Right renal cortex interstitium (tissue), 3 donors: ENCODE measurements around the gene PCNA. TPM values are rescaled to one million over a fixed set of nuclear protein-coding genes. Genes with fewer than 3 reads are reported as not detected.

ENCODE experiments used
- DNase-seq, 3 donors: peaks; one replicate each; pipeline ENCODE4 v3.0.0-alpha.2; 2013; ENCODE audit warnings: low read depth in 3 of 3, low spot score in 2 of 3
- polyA plus RNA-seq, 3 donors: library from polyadenylated mRNA; unstranded; fragments of 120-200 nt; gene quantifications; one replicate each; pipeline ENCODE4 v1.2.1, GENCODE V29; 2013; ENCODE audit not compliant: insufficient read length in 3 of 3

PCNA gene
- polyA plus RNA-seq, result 100 to 1,000 TPM; 184 to 208 (median 203) TPM

GRCh38 chr20:5119435-5120184, at the start of gene PCNA:
PCNA (minus strand) TSS chr20:5119958; CDS start chr20:5119798, 160 bp downstream.
- peak in 2 of 3 donors; percentile 78 to 93 for DNase-seq

- DNase-seq, result no peak
Measured at GRCh38 chr20:5168651-5169396, 49.1 kb upstream of the PCNA start.

DNA sequence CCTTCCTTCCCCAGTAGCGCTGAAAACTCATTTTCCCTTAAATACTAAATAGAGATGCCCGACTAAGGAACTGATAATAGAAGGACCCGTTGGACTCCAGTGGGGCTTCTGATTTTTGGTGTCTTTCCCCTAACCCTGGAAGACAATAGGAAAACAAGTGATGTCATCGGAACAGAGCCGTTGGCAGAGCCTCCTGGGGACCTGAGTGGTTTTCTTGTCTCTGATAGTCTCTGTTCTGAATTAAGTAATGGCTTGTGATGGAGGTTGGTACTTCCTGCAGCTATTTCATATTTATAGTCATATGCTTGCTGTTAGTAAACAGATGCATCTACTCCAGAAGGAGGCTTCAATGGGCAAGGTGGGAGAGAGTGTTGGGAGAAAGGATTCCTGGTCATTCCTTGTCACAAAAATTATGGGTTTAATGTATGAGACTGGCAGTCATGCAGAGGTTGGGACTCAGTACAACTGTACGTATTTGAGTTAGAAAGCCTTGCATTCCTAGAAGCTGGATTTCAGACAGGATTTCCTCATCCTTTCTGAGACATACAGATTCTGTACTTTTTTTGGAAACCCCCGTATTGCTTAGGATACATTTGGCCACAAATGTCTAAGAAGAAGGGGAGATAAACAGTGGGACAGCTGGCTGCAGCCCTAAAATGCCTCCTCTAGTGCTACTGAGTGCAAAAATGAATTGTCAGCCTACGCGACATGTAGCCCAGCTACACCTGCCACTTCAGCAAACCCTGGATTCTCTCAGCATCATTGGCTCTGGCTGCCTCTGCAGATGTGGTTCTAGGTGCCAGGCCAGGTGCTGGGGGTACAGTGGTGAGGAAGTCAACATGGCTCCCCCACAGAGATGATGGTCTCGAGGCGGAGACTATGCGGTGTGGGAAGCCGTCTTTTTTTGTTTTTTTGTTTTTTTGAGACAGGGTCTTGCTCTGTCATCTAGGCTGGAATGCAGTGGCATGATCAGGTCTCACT, 45.2 kb upstream of the PCNA start:
- DNase-seq, result no peak

GRCh38 chr20:5161536-5162164, 41.9 kb upstream of the PCNA start:
- no peak for DNase-seq

DNA sequence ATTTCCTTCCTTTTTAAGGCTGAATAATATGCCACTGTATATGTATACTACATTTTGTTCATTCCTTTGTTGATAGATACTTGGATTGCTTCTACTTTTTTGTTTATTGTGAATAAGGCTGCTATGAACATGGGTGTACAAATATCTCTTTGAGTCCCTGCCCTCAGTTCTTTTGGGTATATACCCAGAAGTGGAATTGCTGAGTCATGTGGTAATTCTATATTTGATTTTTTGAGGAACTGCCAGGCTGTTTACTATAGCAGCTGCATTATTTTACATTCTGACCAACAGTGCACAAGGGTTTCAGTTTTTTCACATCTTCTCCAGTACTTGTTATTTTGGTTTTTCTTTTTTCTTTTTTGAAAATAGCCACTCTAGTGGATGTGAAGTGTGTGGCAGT, 41.1 kb upstream of the PCNA start:
- no peak for DNase-seq

DNA sequence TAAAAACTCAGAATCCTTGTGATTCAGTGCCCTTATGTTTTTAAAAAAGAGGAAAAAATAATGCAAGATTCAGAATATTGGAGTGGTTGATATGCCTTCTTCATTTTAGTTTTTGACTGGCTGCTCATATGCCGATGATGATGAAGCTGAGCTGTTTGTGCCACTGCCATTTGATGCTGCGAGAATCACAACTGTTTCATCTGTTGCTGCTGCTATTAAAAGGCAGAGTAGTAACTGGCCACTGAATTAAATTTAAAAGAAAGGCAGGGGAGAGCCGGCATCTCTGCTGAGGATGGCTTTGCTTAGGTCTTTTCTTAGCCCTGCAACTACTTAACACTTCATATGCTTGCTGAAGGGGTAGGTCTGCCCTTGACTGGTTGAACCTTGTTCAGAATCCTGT, 40.2 kb upstream of the PCNA start:
- no peak for DNase-seq

- DNase-seq, result no peak
Measured at GRCh38 chr20:5156675-5157448, 37.1 kb upstream of the PCNA start.

GRCh38 chr20:5155404-5155803, 35.6 kb upstream of the PCNA start:
- no peak for DNase-seq

- no peak for DNase-seq
Measured at GRCh38 chr20:5154543-5154925, 34.8 kb upstream of the PCNA start.

DNA sequence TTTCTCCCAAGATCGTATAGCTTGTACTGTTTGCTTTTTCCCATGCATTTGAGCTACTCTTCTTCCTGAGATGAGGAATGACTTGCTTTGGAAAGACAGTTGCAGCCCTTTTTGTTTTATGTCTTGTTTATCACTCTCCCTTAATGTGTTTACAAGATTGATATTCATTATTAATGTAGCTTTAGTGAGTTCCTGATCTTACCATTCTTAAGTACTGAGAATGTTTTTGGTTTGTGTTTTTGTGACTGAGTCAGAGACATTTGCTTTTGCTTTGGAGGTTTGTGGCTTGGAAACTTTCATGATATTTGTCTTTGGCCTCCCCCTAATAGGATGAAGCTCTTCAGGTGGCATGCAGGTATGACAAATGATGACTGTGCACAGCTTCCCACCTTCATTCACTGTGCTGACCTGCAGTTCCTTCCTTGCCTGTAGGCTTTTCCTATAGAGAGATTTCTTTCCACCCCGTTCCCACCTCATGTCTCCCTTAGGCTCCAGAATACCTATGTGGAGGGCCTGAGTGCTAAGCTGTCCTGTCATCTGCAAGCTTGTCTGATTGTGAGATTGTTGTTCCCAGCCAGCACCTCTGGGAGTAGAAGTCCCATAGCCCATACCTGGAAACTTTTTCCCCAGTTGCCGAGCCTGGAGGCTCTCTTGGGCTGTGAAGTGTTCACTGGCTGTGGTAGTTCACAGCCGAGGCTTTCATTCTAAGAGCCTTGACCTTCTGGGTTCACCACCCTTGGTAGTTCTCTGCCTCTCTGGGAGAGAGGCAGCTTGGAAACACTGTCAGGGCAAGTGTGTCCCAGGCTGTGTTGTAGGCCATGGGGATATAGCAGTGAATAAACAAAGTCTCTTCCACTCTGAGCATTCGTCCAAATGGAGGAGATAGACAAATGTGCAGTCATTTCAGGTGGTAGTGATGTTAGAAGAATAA, 34.1 kb upstream of the PCNA start:
- DNase-seq, result no peak

GRCh38 chr20:5153152-5153467, 33.4 kb upstream of the PCNA start:
- DNase-seq, result no peak

GRCh38 chr20:5150226-5151076, 30.7 kb upstream of the PCNA start:
- no peak for DNase-seq

DNA sequence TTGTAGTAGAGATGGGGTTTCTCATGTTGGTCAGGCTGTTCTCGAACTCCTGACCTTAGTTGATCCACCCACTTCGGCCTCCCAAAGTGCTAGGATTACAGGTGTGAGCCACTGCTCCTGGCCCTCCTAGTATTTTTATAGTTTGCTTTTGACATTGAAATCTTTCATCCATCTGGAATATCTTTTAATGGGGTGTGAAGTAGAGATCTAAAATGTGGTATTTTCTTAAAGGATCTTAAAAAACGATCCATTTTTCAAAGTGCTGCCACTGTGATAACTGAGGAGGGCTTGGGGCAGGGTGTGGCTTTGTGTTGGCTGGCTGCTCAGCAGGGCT, 30.1 kb upstream of the PCNA start:
- DNase-seq, result no peak

DNA sequence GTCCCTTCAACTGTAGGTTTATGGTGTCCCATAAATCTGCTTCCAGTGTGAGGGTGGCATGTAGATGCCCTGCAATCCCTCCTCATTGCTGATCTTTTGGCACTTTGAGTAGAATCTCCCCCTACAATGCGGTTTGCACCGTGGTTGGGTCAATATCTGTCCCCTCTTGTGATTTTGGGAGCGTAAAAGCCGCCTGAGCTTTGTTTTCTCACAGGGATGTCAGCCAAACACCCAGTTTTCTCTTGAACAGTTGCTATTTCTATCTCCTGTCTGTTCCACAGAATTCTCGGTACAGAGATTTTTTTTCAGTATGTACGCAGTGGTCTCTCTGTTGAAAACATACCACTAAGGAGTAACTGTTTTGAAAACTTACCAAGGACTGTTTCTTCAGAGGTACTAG, 28.8 kb upstream of the PCNA start:
- DNase-seq, result no peak

DNA sequence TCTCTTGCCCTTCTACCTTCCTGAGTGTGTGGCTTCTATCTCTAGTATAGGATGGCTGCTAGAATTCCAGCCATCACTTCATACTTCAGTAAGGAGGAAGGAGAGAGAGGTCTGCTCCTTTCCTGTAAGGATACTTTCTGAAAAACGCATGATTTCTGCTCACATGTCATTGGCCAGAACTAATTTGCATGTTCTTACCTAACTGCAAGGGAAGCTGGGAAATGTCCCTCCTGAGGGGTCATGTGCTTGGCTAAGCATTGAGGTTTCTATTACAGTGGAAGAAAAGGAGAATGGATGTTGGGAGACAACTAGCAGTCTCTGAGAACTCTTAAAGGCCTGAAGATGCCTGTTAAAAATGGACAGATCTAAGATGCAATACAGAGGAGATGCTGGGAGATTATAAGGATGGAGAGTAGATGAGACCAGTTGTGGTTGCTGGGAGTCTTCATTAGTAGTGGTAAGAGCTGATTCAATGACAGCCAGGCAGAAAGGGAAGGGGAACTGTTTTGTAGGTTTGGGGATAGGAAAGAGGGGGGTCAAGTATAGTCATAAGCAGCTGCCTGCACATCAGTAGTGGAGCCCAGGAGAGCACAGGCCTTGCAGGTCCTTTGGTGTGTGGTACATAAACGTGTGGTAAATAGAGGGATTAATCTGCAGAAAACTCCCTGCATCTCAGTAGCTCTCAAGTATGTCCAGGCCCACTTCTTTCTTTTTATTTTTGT, 27.3 kb upstream of the PCNA start:
- no peak for DNase-seq

DNA sequence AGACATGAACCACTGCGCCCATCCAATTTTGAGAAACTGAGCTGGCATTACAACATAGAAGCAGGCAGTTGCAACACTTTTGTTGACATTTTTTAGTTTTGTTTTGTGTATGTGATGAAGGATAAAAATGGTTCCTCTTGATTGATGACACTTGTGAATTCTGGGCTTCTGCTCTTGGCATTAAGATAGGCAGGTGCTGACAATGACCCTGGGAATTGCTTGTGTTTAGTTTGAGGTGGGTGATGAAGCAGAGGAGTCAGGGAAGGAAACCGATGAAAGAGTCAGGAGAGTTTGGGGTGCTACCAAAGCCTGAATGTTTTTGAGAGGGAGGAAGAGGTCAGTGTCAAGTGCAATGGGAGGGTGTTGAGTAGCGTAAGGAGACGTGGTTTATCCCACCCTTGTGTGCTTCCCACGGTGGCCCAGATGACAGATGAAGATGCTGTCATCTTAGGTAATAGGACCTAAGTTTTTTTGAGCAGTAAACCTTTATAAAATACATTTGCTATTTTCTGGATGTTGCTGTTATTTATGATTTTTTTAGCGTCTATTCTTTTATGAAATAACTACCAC, 26.4 kb upstream of the PCNA start:
- no peak for DNase-seq
